ENCODE data around the gene NOC2L. TPM values are rescaled to one million over a fixed set of nuclear protein-coding genes. Genes with fewer than 3 reads are reported as not detected.

The NOC2L gene
- polyA plus RNA-seq, 1 donor from 2014 or later: 64.9 TPM

- Mint-ChIP-seq H3K27me3 (peaks cover 33% of the 10 kb centered on the region), H3K36me3 (no peaks in the 10 kb centered on the region), H3K4me1 (peaks cover 0 to 4% (median 2%) of the 10 kb centered on the region in 3 donors), H3K4me3 (no peak overlapping the region), H3K27ac (no peak overlapping the region), H3K9me3 (peaks cover 0 to 1% (median 0%) of the 10 kb centered on the region in 3 donors)
Observed at GRCh38 chr1:910881-911721, 48.0 kb downstream of the NOC2L start.

GRCh38 chr1:910311-910880, 48.7 kb downstream of the NOC2L start:
- Mint-ChIP-seq H3K27me3 (peaks cover 36% of the 10 kb centered on the region), H3K9me3 (peaks cover 0 to 1% (median 0%) of the 10 kb centered on the region in 3 donors), H3K36me3 (no peaks in the 10 kb centered on the region), H3K27ac (no peak overlapping the region), H3K4me3 (no peak overlapping the region), H3K4me1 (peaks cover 2 to 7% (median 4%) of the 10 kb centered on the region in 3 donors)

GRCh38 chr1:909861-910310, 49.2 kb downstream of the NOC2L start:
- peaks cover 0 to 1% (median 0%) of the 10 kb centered on the region in 3 donors for H3K9me3 Mint-ChIP-seq
- no peak overlapping the region for H3K4me3 Mint-ChIP-seq
- H3K4me1 Mint-ChIP-seq: peaks cover 6 to 10% (median 8%) of the 10 kb centered on the region in 3 donors
- no peak overlapping the region for H3K27ac Mint-ChIP-seq
- peaks cover 36% of the 10 kb centered on the region for H3K27me3 Mint-ChIP-seq
- H3K36me3 Mint-ChIP-seq: no peaks in the 10 kb centered on the region

GRCh38 chr1:908661-909060, 50.4 kb downstream of the NOC2L start:
- H3K27ac Mint-ChIP-seq: no peak overlapping the region
- H3K4me1 Mint-ChIP-seq: peaks cover 6 to 10% (median 8%) of the 10 kb centered on the region in 3 donors
- peaks cover 31% of the 10 kb centered on the region for H3K27me3 Mint-ChIP-seq
- H3K4me3 Mint-ChIP-seq: no peak overlapping the region
- H3K9me3 Mint-ChIP-seq: peaks cover 0 to 1% (median 0%) of the 10 kb centered on the region in 3 donors
- H3K36me3 Mint-ChIP-seq: no peaks in the 10 kb centered on the region

- no peaks in the 10 kb centered on the region for H3K36me3 Mint-ChIP-seq
- peaks cover 31% of the 10 kb centered on the region for H3K27me3 Mint-ChIP-seq
- H3K4me1 Mint-ChIP-seq: peaks cover 6 to 10% (median 8%) of the 10 kb centered on the region in 3 donors
- H3K4me3 Mint-ChIP-seq: no peak overlapping the region
- H3K9me3 Mint-ChIP-seq: peaks cover 0 to 1% (median 0%) of the 10 kb centered on the region in 3 donors
- H3K27ac Mint-ChIP-seq: no peak overlapping the region
Observed at GRCh38 chr1:907611-908451, 51.2 kb downstream of the NOC2L start.

GRCh38 chr1:906600-907420, 52.2 kb downstream of the NOC2L start:
- no peaks in the 10 kb centered on the region for H3K36me3 Mint-ChIP-seq
- peaks cover 30% of the 10 kb centered on the region for H3K27me3 Mint-ChIP-seq

GRCh38 chr1:905811-906599, 53.1 kb downstream of the NOC2L start:
- peaks cover 6 to 10% (median 8%) of the 10 kb centered on the region in 3 donors for H3K4me1 Mint-ChIP-seq
- no peaks in the 10 kb centered on the region for H3K36me3 Mint-ChIP-seq
- peaks cover 27% of the 10 kb centered on the region for H3K27me3 Mint-ChIP-seq
- H3K4me3 Mint-ChIP-seq: peak overlapping the region; percentile 16 to 63 (median 57)
- H3K27ac Mint-ChIP-seq: peak overlapping the region in 2 of 3 donors; percentile 60 to 78
- peaks cover 0 to 1% (median 0%) of the 10 kb centered on the region in 3 donors for H3K9me3 Mint-ChIP-seq

More at GRCh38 chr1:906600-907420, 52.2 kb downstream of the NOC2L start:
- peaks cover 6 to 10% (median 8%) of the 10 kb centered on the region in 3 donors for H3K4me1 Mint-ChIP-seq
- H3K9me3 Mint-ChIP-seq: peaks cover 0 to 1% (median 0%) of the 10 kb centered on the region in 3 donors
- peak overlapping the region; percentile 3 to 63 (median 39) for H3K4me3 Mint-ChIP-seq
- peak overlapping the region in 1 of 3 donors; percentile 60 for H3K27ac Mint-ChIP-seq

- Mint-ChIP-seq H3K27ac (peak overlapping the region in 2 of 3 donors; percentile 16 to 78), H3K9me3 (peaks cover 0 to 1% (median 0%) of the 10 kb centered on the region in 3 donors), H3K4me1 (peaks cover 6 to 10% (median 6%) of the 10 kb centered on the region in 3 donors), H3K4me3 (peak overlapping the region; percentile 38 to 93 (median 82)), H3K36me3 (no peaks in the 10 kb centered on the region), H3K27me3 (peaks cover 27% of the 10 kb centered on the region)
Observed at GRCh38 chr1:905071-905749, 53.8 kb downstream of the NOC2L start.

- Mint-ChIP-seq H3K36me3 (no peaks in the 10 kb centered on the region), H3K27ac (peak overlapping the region in 1 of 3 donors; percentile 78), H3K9me3 (peaks cover 0 to 1% (median 0%) of the 10 kb centered on the region in 3 donors), H3K27me3 (peaks cover 27% of the 10 kb centered on the region), H3K4me1 (peaks cover 6 to 10% (median 6%) of the 10 kb centered on the region in 3 donors), H3K4me3 (peak overlapping the region; percentile 48 to 92 (median 76))
Observed at GRCh38 chr1:904310-904950, 54.6 kb downstream of the NOC2L start.

GRCh38 chr1:903721-904271, 55.3 kb downstream of the NOC2L start:
- Mint-ChIP-seq H3K9me3 (peaks cover 0 to 1% (median 0%) of the 10 kb centered on the region in 3 donors), H3K27me3 (peaks cover 30% of the 10 kb centered on the region), H3K4me3 (peak overlapping the region in 3 of 4 donors; percentile 41 to 83 (median 79))

GRCh38 chr1:903305-903704, 55.8 kb downstream of the NOC2L start:
- no peaks in the 10 kb centered on the region for H3K36me3 Mint-ChIP-seq
- H3K27ac Mint-ChIP-seq: no peak overlapping the region
- H3K27me3 Mint-ChIP-seq: peaks cover 35% of the 10 kb centered on the region
- H3K9me3 Mint-ChIP-seq: peaks cover 0 to 5% (median 0%) of the 10 kb centered on the region in 3 donors
- peak overlapping the region in 2 of 4 donors; percentile 79 to 83 for H3K4me3 Mint-ChIP-seq
- H3K4me1 Mint-ChIP-seq: peaks cover 6 to 11% (median 10%) of the 10 kb centered on the region in 3 donors

More at GRCh38 chr1:903721-904271, 55.3 kb downstream of the NOC2L start:
- Mint-ChIP-seq H3K27ac (no peak overlapping the region), H3K4me1 (peaks cover 6 to 10% (median 6%) of the 10 kb centered on the region in 3 donors), H3K36me3 (no peaks in the 10 kb centered on the region)

- H3K9me3 Mint-ChIP-seq: peaks cover 0 to 7% (median 3%) of the 10 kb centered on the region in 3 donors
- H3K36me3 Mint-ChIP-seq: no peaks in the 10 kb centered on the region
- peak overlapping the region in 1 of 4 donors; percentile 37 for H3K4me3 Mint-ChIP-seq
- no peak overlapping the region for H3K27ac Mint-ChIP-seq
- H3K27me3 Mint-ChIP-seq: peaks cover 40% of the 10 kb centered on the region
- peaks cover 6 to 13% (median 10%) of the 10 kb centered on the region in 3 donors for H3K4me1 Mint-ChIP-seq
Observed at GRCh38 chr1:902802-903201, 56.3 kb downstream of the NOC2L start.

Data from IgD-negative memory B cell (primary cell).